Aorta (tissue), 5 donors: ENCODE data around the gene DOCK9. TPM values are rescaled to one million over a fixed set of nuclear protein-coding genes. Genes with fewer than 3 reads are reported as not detected.

Experiments
- ATAC-seq: fragments of 200-7000 bp; cut with Tn5 transposase; one replicate; pipeline ENCODE4 v1.9.1; 2022; ENCODE audit warnings: moderate library complexity; ENCODE audit not compliant: low FRiP score
- DNase-seq, 2 donors: peaks; one replicate each; pipeline ENCODE4 v3.0.0-alpha.2; 2020
- H3K27ac ChIP-seq, 2 donors: one replicate each; pipeline ENCODE4 v1.5.1; 2013; ENCODE audit warnings: low read length in 2 of 2, mild to moderate bottlenecking in 2 of 2, moderate library complexity in 2 of 2, control low read depth in 1 of 2, inconsistent platforms in 1 of 2, low read depth in 1 of 2
- H3K27me3 ChIP-seq, 2 donors: one replicate each; pipeline ENCODE4 v1.6.1; 2013; ENCODE audit warnings: control low read depth in 1 of 2, low read length in 1 of 2, mild to moderate bottlenecking in 1 of 2, moderate library complexity in 1 of 2; ENCODE audit not compliant: insufficient read depth in 2 of 2, control insufficient read depth in 1 of 2
- H3K36me3 ChIP-seq, 2 donors: one replicate each; pipeline ENCODE4 v1.6.1; 2013; ENCODE audit warnings: control low read depth in 1 of 2, low read length in 1 of 2, mild to moderate bottlenecking in 1 of 2; ENCODE audit not compliant: insufficient read depth in 2 of 2, control insufficient read depth in 1 of 2
- H3K4me1 ChIP-seq, 2 donors: one replicate each; pipeline ENCODE4 v1.6.1; 2013; ENCODE audit warnings: low read length in 2 of 2, control low read depth in 1 of 2, mild to moderate bottlenecking in 1 of 2, moderate library complexity in 1 of 2; ENCODE audit not compliant: insufficient read depth in 2 of 2, control insufficient read depth in 1 of 2
- H3K4me3 ChIP-seq, 2 donors: one replicate each; pipeline ENCODE4 v1.5.1; 2013; ENCODE audit warnings: low read length in 2 of 2, control low read depth in 1 of 2, mild to moderate bottlenecking in 1 of 2
- H3K9me3 ChIP-seq: one replicate; pipeline ENCODE4 v1.6.1; 2013; ENCODE audit warnings: mild to moderate bottlenecking, low read length; ENCODE audit not compliant: control insufficient read depth
- WGBS, 2 donors: extraction: QIAGEN DNeasy Blood & Tissue Kit; methylation state at CpG; one replicate each; pipeline ENCODE4 v1.1.7; 2013; 5-methylcytosine and 5-hydroxymethylcytosine counted together
- intact Hi-C, 2 donors: fragments of 100-400 bp; cut with DNase I; formaldehyde crosslinking; loops; one replicate each; pipeline versions ENCODE4 v1.14.2 to v1.15.0; 2022
- polyA plus RNA-seq, 2 donors: library from polyadenylated mRNA; stranded (reverse); fragments of 200-250 nt; gene quantifications; one replicate each; pipeline ENCODE4 v1.2.3, GENCODE V29; 2013
- total RNA-seq, 2 donors: library from RNA; stranded (reverse); fragmentation: NEBNext Ultra II Directional; extraction: Animal tissue kit (Norgen Biotek cat#: 25700); gene quantifications; one replicate each; pipeline ENCODE4 v1.2.1, GENCODE V29; 2021
- donor health status: healthy with polysubstance abuse.
- donor health status: Bipolar disorder and iron deficiency.
- donor health status: DM: no; HTN: no; CAD: no.
- donor health status: DM: no; HTN: no; CAD: no.
- donor health status: DM: yes; HTN: yes; CAD: no.

Gene DOCK9
- total and polyA plus RNA-seq, 4 donors, result 9.1 to 107 (median 43.8) TPM

GRCh38 chr13:98782654-98783053 is 195.2 kb downstream of the DOCK9 start:
- H3K4me3 ChIP-seq, result no peak overlapping the region
- intact Hi-C loops, result no loop called here
- ATAC-seq (no peak), DNase-seq (no peak)
- 36 to 46% methylated on average over 5 of the region's 5 CpGs for WGBS, 2 donors
- no peaks in the 10 kb centered on the region for H3K27me3 ChIP-seq
- no peak overlapping the region for H3K27ac ChIP-seq
- no peaks in the 10 kb centered on the region for H3K36me3 ChIP-seq
- H3K9me3 ChIP-seq, result peaks cover 4% of the 10 kb centered on the region
- no peaks in the 10 kb centered on the region for H3K4me1 ChIP-seq

- intact Hi-C loops, result no loop called here
- no peak overlapping the region for H3K27ac ChIP-seq
- H3K36me3 ChIP-seq, result no peaks in the 10 kb centered on the region
- no peaks in the 10 kb centered on the region for H3K27me3 ChIP-seq
- no peak overlapping the region for H3K4me3 ChIP-seq
- ATAC-seq (no peak), DNase-seq (no peak)
- WGBS, 2 donors, result 70 to 78% methylated on average over 7 of the region's 7 CpGs
- H3K9me3 ChIP-seq, result peaks cover 4% of the 10 kb centered on the region
- no peaks in the 10 kb centered on the region for H3K4me1 ChIP-seq
Measured at GRCh38 chr13:98781905-98782304, 196.0 kb downstream of the DOCK9 start.

- WGBS, 2 donors, result 86 to 88% methylated on average over 11 of the region's 11 CpGs
- ATAC-seq, result no peak
Measured at GRCh38 chr13:98781470-98781869, 196.4 kb downstream of the DOCK9 start.

GRCh38 chr13:98781045-98781444 is 196.8 kb downstream of the DOCK9 start:
- WGBS, 2 donors, result 85 to 91% methylated on average over 11 of the region's 11 CpGs
- no peaks in the 10 kb centered on the region for H3K4me1 ChIP-seq
- H3K9me3 ChIP-seq, result peaks cover 4% of the 10 kb centered on the region
- H3K27ac ChIP-seq, result no peak overlapping the region
- ATAC-seq (no peak), DNase-seq (no peak)
- intact Hi-C loops, result no loop called here
- H3K36me3 ChIP-seq, result no peaks in the 10 kb centered on the region
- H3K4me3 ChIP-seq, result no peak overlapping the region
- H3K27me3 ChIP-seq, result no peaks in the 10 kb centered on the region

More at GRCh38 chr13:98781470-98781869, 196.4 kb downstream of the DOCK9 start:
- intact Hi-C loops, result no loop called here
- Histone ChIP-seq H3K4me1 (no peaks in the 10 kb centered on the region), H3K9me3 (peaks cover 4% of the 10 kb centered on the region), H3K36me3 (no peaks in the 10 kb centered on the region), H3K4me3 (no peak overlapping the region), H3K27ac (no peak overlapping the region), H3K27me3 (no peaks in the 10 kb centered on the region)
- no peak for DNase-seq

- Histone ChIP-seq H3K4me1 (no peaks in the 10 kb centered on the region), H3K27ac (no peak overlapping the region), H3K36me3 (no peaks in the 10 kb centered on the region), H3K4me3 (no peak overlapping the region), H3K9me3 (peaks cover 4% of the 10 kb centered on the region), H3K27me3 (no peaks in the 10 kb centered on the region)
- intact Hi-C loops, result no loop called here
- ATAC-seq (no peak), DNase-seq (no peak)
- WGBS, 2 donors, result 15 to 33% methylated on average over 2 of the region's 2 CpGs
Measured at GRCh38 chr13:98780451-98780850, 197.4 kb downstream of the DOCK9 start.

GRCh38 chr13:98779695-98780094 is 198.2 kb downstream of the DOCK9 start:
- ATAC-seq, result no peak
- intact Hi-C loops, result no loop called here
- H3K4me1 ChIP-seq, result no peaks in the 10 kb centered on the region
- no peaks in the 10 kb centered on the region for H3K36me3 ChIP-seq
- no peak for DNase-seq
- no peak overlapping the region for H3K27ac ChIP-seq
- no peak overlapping the region for H3K4me3 ChIP-seq
- WGBS, 2 donors, result 68 to 81% methylated on average over 1 of the region's 1 CpG
- H3K27me3 ChIP-seq, result no peaks in the 10 kb centered on the region
- H3K9me3 ChIP-seq, result peaks cover 4% of the 10 kb centered on the region

- no peaks in the 10 kb centered on the region for H3K36me3 ChIP-seq
- WGBS, 2 donors, result 64 to 71% methylated on average over 8 of the region's 8 CpGs
- no peak overlapping the region for H3K27ac ChIP-seq
- no peak for ATAC-seq
- intact Hi-C loops, result no loop called here
- no peaks in the 10 kb centered on the region for H3K27me3 ChIP-seq
- no peaks in the 10 kb centered on the region for H3K4me1 ChIP-seq
- no peak overlapping the region for H3K4me3 ChIP-seq
- peaks cover 4% of the 10 kb centered on the region for H3K9me3 ChIP-seq
- DNase-seq, result no peak
Measured at GRCh38 chr13:98778749-98779148, 199.1 kb downstream of the DOCK9 start.

- H3K27ac ChIP-seq, result no peak overlapping the region
- DNase-seq (no peak), ATAC-seq (no peak)
- no peak overlapping the region for H3K4me3 ChIP-seq
- intact Hi-C loops, result no loop called here
- peaks cover 2% of the 10 kb centered on the region for H3K9me3 ChIP-seq
- no peaks in the 10 kb centered on the region for H3K27me3 ChIP-seq
- no peaks in the 10 kb centered on the region for H3K4me1 ChIP-seq
- 56 to 66% methylated on average over 5 of the region's 5 CpGs for WGBS, 2 donors
- no peaks in the 10 kb centered on the region for H3K36me3 ChIP-seq
Measured at GRCh38 chr13:98776644-98777043, 201.2 kb downstream of the DOCK9 start.

- no peaks in the 10 kb centered on the region for H3K27me3 ChIP-seq
- H3K4me1 ChIP-seq, result no peaks in the 10 kb centered on the region
- H3K27ac ChIP-seq, result no peak overlapping the region
- 86 to 90% methylated on average over 22 of the region's 22 CpGs for WGBS, 2 donors
- intact Hi-C loops, result no loop called here
- no peaks in the 10 kb centered on the region for H3K9me3 ChIP-seq
- H3K4me3 ChIP-seq, result no peak overlapping the region
- ATAC-seq (no peak), DNase-seq (no peak)
- no peaks in the 10 kb centered on the region for H3K36me3 ChIP-seq
Measured at GRCh38 chr13:98775844-98776598, 201.8 kb downstream of the DOCK9 start.
